Erythroblast (primary cell): Measurements from ENCODE around the gene NFIA.
A peak's percentile ranks its signal among the peaks of the same experiment; 100 is the strongest.
"Not testable (repeated sequence)": the region's sequence is repeated elsewhere in the genome, so short reads cannot be mapped to it uniquely, and the experiment has no call there.

Experiments
- DNase-seq, 2 experiments: peaks; one replicate each; lab custom pipeline; 2025; lab: John Stamatoyannopoulos, UW
- GATA1 ChIP-seq: IDR thresholded peaks from 2 replicates; pipeline ENCODE4 v1.6.1; 2011; ENCODE audit warnings: low read depth, mild to moderate bottlenecking, control low read depth, low read length, moderate library complexity
- POLR2A ChIP-seq: IDR thresholded peaks from 2 replicates; pipeline ENCODE4 v1.6.1; 2011; ENCODE audit warnings: mild to moderate bottlenecking, low read length

NFIA gene

GRCh38 chr1:61053712-61054600 lies 28.4 kb upstream of the NFIA start:
- DNase-seq = peak; percentile 89 to 93
- peak; percentile 77 for TF ChIP-seq POLR2A
- TF ChIP-seq GATA1 = no peak

GRCh38 chr1:61054601-61054993 lies 27.8 kb upstream of the NFIA start:
- no peak for TF ChIP-seq POLR2A
- TF ChIP-seq GATA1 = no peak
- DNase-seq = no peak

GRCh38 chr1:61055110-61055614 lies 27.2 kb upstream of the NFIA start:
- TF ChIP-seq GATA1 (no peak), POLR2A (no peak)
- DNase-seq = peak in 1 of 2 experiments; percentile 51

DNA sequence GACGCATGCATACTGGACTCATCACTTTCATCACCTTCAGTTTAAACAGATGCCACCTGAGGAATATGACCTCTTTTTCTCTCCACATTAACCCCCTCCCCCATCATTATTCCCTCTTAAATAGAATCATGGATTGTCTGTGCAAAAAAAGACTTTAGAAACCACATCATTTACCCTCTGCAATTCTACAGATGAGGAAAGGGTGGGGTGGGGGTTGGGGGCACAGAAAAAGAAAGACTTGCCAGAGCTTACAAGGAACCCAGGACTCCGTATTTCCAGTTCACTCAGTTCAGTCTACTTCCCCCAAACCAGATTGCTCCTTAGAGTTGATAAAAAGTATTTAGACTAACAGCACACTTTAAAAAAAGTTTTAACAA lies 26.2 kb upstream of the NFIA start:
- TF ChIP-seq POLR2A = no peak
- no peak for TF ChIP-seq GATA1
- no peak for DNase-seq

DNA sequence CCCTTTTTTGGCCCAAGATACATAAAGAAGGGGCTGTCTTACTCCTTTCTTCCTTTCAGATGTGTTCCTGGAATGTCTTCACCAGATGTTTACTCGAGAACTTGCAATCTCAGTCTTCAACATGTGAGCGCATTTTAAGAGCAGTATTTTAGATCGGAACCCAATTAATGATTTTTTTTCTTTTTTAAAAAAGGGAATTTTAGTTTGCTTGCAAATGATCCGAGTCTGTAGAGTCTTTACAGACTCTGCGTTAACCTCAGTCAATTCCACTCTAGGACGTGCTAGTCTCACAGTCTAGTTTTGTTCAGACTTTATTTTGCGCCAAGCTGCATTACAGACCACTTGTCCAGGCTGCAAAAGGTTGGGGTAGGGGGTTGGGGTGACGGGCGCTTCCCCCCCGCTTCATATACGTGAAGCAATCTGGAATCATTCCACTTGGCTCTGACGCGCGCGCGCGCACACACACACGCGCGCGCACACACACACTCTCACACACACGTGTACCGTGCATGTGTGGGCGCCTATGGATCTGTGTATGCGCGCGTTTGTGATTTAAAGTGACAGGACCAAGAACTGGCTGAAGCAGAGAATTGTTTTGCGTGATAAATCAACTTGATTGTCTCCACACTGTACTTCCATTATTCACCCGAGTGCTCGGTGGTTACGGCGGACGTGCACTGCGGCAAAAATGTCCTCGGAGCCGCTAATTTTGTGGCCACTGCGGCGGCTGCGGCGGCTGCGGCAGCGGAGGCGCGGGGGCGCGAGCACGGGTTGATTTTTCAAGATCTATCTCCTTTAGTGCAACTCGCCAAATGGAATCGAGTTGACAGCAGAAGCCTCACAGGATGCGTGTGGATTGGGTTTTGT lies 25.6 kb upstream of the NFIA start:
- no peak for TF ChIP-seq GATA1
- TF ChIP-seq POLR2A = peak; percentile 25
- DNase-seq = peak; percentile 79 to 83

DNA sequence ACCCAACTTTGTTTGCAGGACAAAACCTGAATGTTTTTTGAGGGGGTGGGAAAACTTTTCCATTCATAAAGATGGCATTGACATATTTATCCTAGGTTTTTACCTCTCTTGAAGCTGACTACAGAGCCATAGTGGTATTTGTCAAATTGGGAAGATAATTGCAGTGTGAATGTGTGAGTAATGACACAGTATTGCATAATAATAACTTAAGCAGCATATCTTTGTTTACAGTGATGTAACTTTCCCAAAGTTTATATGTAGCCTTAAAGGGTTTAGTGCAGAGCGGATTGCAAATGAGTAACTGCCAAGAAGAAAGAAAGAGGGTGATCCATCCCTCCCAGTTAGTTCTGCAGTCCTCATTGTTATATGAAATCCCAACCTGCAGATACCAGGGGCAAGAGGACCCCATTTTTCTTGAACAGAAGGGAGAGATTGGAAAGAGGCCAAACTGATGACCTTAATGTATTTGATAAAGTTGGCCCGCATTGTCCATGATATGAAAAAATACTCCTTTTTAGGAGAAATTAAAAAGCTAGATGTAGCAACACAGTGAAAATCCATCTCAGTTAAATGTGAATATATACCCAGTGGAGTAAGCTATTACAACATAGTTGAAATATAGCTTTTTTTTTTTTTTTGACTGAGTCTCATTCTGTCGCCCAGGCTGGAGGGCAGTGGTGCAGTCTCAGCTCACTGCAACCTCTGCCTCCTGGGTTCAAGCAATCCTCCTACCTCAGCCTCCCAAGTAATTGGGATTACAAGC lies 23.7 kb upstream of the NFIA start:
- TF ChIP-seq POLR2A = no peak
- TF ChIP-seq GATA1 = no peak
- DNase-seq = peak; percentile 65 to 80

- not testable (repeated sequence) for DNase-seq
Observed at GRCh38 chr1:61061601-61062000, 20.8 kb upstream of the NFIA start.

GRCh38 chr1:61064673-61065072 lies 17.7 kb upstream of the NFIA start:
- no peak for DNase-seq
- no peak for TF ChIP-seq POLR2A
- no peak for TF ChIP-seq GATA1

- DNase-seq = no peak
- TF ChIP-seq GATA1 (no peak), POLR2A (no peak)
Observed at GRCh38 chr1:61067446-61068019, 14.8 kb upstream of the NFIA start.

GRCh38 chr1:61070054-61070453 lies 12.3 kb upstream of the NFIA start:
- TF ChIP-seq POLR2A (no peak), GATA1 (no peak)
- DNase-seq = peak; percentile 47 to 77

DNA sequence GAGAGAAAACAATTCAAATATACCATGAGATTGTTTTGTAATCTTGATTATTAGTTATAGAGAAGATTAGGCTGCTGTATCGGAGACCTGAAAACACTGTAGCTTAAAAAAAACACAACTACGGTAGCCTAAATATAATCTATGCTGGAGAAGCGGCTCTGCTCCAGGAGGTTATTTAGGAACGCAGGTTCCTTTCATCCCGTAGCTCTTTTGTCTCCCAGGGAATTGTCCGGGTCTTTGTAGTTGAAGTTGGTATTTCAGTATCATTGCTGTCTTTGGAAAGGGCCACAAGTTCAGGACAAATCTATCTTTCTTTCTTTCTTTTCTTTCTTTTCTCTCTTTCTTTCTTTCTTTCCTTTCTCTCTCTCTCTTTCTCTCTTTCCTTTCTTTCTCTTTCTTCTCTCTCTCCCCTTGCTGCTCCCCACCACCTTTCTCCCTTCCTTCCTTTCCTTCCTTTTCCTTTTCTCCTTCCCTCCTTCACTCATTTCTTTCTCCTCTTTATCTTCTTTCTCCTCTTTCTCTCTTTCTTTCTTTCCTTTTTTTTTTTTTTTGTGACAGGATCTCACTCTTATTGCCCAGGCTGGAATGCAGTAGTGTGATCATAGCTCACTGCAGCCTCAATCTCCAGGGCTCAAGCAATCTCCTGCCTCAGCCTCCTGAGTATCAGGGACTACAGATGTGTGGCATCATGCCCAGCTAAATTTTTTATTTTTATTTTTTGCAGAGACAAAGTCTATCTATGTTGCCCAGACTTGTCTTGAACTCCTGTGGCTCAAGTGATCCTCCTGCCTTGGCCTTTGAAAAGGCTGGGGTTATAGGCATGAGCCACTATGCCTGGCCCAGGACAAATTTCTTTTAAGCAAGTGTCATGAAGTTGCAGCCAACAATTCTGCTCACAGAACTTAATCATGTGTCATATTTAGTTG lies 10.9 kb upstream of the NFIA start:
- DNase-seq = peak; percentile 90 to 96
- no peak for TF ChIP-seq GATA1
- peak; percentile 11 for TF ChIP-seq POLR2A

GRCh38 chr1:61073871-61074270 lies 8.5 kb upstream of the NFIA start:
- DNase-seq = no peak
- no peak for TF ChIP-seq POLR2A
- no peak for TF ChIP-seq GATA1

DNA sequence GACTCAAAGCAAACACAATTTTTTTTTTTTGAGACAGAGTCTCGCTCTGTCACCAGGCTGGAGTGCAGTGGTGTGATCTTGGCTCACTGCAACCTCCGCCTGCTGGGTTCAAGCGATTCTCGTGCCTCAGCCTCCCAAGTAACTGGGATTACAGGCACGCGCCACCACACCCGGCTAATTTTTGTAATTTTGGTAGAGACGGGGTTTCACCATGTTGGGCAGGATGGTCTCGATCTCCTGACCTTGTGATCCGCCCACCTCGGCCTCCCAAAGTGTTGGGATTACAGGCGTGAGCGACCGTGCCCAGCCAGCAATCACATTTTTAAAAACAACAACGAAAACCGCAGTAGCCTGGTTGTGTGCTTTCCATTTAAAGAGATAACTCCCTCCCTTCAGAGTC lies 6.5 kb upstream of the NFIA start:
- DNase-seq = not testable (repeated sequence)
